ENCODE results near the gene SHANK1. TPM values are rescaled to one million over a fixed set of nuclear protein-coding genes. Genes with fewer than 3 reads are reported as not detected.
A peak's percentile ranks its signal among the peaks of the same experiment; 100 is the strongest.

SHANK1 gene
- total and polyA plus RNA-seq, 2 donors from 2014 or later = 0.24 to 0.35 TPM

DNA sequence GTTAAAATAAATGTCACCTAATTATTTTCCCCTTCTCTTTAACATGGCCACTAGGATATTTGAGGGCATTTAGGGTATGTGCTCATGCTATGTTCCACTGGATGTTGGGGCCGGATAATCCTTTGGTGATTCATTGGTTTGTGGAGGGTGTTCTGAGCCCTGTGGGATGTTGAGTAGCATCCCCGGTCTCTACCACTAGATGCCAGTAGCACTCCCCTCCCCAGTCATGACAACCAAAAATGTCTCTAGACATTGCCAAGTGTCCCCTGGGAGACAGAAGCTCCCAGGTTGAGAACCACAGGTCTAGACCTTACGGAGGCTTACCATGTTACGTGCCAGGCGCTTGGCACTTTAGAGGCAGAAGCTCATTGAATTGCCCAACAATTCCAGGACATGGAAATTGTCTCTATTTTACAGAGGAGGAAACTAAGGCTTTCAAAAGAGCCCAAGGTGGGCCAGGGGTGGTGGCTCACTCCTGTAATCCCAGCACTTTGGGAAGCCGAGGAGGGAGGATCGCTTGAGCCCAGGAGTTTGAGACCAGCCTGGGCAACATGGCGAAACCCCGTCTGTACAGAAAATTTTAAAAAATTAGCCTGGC is 14.1 kb downstream of the SHANK1 start:
- Histone ChIP-seq H3K36me3 (ENCODE audit: control insufficient read depth in 2 of 3, insufficient read depth in 3 of 3, low read length in 3 of 3) (no peaks in the 10 kb centered on the region), H3K27me3 (ENCODE audit: control insufficient read depth, insufficient read depth, low read length) (peaks cover 3% of the 10 kb centered on the region), H3K27ac (ENCODE audit: low read depth in 2 of 2, low read length in 2 of 2) (no peak overlapping the region), H3K4me1 (ENCODE audit: control insufficient read depth in 2 of 3, insufficient read depth in 2 of 3, low read depth in 1 of 3, low read length in 3 of 3) (no peaks in the 10 kb centered on the region), H3K4me3 (ENCODE audit: low read length in 3 of 3) (no peak overlapping the region), H3K9ac (ENCODE audit: low read length in 3 of 3) (no peak overlapping the region), H3K9me3 (ENCODE audit: control insufficient read depth in 2 of 3, insufficient read depth in 1 of 3, low read length in 3 of 3) (no peaks in the 10 kb centered on the region)
- FAIRE-seq (no peak), DNase-seq (peak in 3 of 5 donors; percentile 53 to 68 (median 56))
- TF ChIP-seq CTCF (IDR thresholded peaks at IDR 0.05; ENCODE audit: borderline replicate concordance, extremely low read depth, insufficient read depth) = peak; percentile 27
- intact Hi-C loops (cut with DNase I) = no loop called here

- Histone ChIP-seq H3K4me1 (ENCODE audit: control insufficient read depth in 2 of 3, insufficient read depth in 2 of 3, low read depth in 1 of 3, low read length in 3 of 3) (no peaks in the 10 kb centered on the region), H3K36me3 (ENCODE audit: control insufficient read depth in 2 of 3, insufficient read depth in 3 of 3, low read length in 3 of 3) (no peaks in the 10 kb centered on the region), H3K9me3 (ENCODE audit: control insufficient read depth in 2 of 3, insufficient read depth in 1 of 3, low read length in 3 of 3) (no peaks in the 10 kb centered on the region), H3K27ac (ENCODE audit: low read depth in 2 of 2, low read length in 2 of 2) (no peak overlapping the region), H3K4me3 (ENCODE audit: low read length in 3 of 3) (no peak overlapping the region), H3K9ac (ENCODE audit: low read length in 3 of 3) (no peak overlapping the region), H3K27me3 (ENCODE audit: control insufficient read depth, insufficient read depth, low read length) (peaks cover 3% of the 10 kb centered on the region)
- FAIRE-seq (no peak), DNase-seq (peak in 4 of 5 donors; percentile 52 to 74 (median 67))
- no peak for TF ChIP-seq CTCF (IDR thresholded peaks at IDR 0.05; ENCODE audit: borderline replicate concordance, extremely low read depth, insufficient read depth)
- intact Hi-C loops (cut with DNase I) = no loop called here
Measured at GRCh38 chr19:50703915-50704796, 15.4 kb downstream of the SHANK1 start.

- intact Hi-C loops (cut with DNase I) = no loop called here
- Histone ChIP-seq H3K9me3 (ENCODE audit: control insufficient read depth in 2 of 3, insufficient read depth in 1 of 3, low read length in 3 of 3) (no peaks in the 10 kb centered on the region), H3K27ac (ENCODE audit: low read depth in 2 of 2, low read length in 2 of 2) (no peak overlapping the region), H3K4me3 (ENCODE audit: low read length in 3 of 3) (no peak overlapping the region), H3K4me1 (ENCODE audit: control insufficient read depth in 2 of 3, insufficient read depth in 2 of 3, low read depth in 1 of 3, low read length in 3 of 3) (no peaks in the 10 kb centered on the region), H3K27me3 (ENCODE audit: control insufficient read depth, insufficient read depth, low read length) (peaks cover 3% of the 10 kb centered on the region), H3K36me3 (ENCODE audit: control insufficient read depth in 2 of 3, insufficient read depth in 3 of 3, low read length in 3 of 3) (no peaks in the 10 kb centered on the region), H3K9ac (ENCODE audit: low read length in 3 of 3) (no peak overlapping the region)
- DNase-seq = peak in 4 of 5 donors; percentile 41 to 73 (median 60)
- FAIRE-seq = no peak
- no peak for TF ChIP-seq CTCF (IDR thresholded peaks at IDR 0.05; ENCODE audit: borderline replicate concordance, extremely low read depth, insufficient read depth)
Measured at GRCh38 chr19:50702871-50703829, 16.5 kb downstream of the SHANK1 start.
